Right lung (tissue), 5 donors: Measurements from ENCODE around the gene DBNL. TPM values are rescaled to one million over a fixed set of nuclear protein-coding genes. Genes with fewer than 3 reads are reported as not detected.

Experiments
- DNase-seq, 2 donors: peaks; one replicate each; pipeline ENCODE4 v3.0.0-alpha.2; 2013
- polyA plus RNA-seq, 5 donors: library from polyadenylated mRNA; unstranded; fragments of 120-200 nt; gene quantifications; one replicate each; pipeline versions ENCODE4 v1.2.1 to v1.2.3, GENCODE V29; 2013; ENCODE audit warnings: inconsistent platforms in 1 of 5, low replicate concordance in 1 of 5; ENCODE audit not compliant: insufficient read length in 5 of 5, insufficient read depth in 1 of 5

DBNL gene
- polyA plus RNA-seq, 5 donors = 53.5 to 89.2 (median 59.3) TPM

DNA sequence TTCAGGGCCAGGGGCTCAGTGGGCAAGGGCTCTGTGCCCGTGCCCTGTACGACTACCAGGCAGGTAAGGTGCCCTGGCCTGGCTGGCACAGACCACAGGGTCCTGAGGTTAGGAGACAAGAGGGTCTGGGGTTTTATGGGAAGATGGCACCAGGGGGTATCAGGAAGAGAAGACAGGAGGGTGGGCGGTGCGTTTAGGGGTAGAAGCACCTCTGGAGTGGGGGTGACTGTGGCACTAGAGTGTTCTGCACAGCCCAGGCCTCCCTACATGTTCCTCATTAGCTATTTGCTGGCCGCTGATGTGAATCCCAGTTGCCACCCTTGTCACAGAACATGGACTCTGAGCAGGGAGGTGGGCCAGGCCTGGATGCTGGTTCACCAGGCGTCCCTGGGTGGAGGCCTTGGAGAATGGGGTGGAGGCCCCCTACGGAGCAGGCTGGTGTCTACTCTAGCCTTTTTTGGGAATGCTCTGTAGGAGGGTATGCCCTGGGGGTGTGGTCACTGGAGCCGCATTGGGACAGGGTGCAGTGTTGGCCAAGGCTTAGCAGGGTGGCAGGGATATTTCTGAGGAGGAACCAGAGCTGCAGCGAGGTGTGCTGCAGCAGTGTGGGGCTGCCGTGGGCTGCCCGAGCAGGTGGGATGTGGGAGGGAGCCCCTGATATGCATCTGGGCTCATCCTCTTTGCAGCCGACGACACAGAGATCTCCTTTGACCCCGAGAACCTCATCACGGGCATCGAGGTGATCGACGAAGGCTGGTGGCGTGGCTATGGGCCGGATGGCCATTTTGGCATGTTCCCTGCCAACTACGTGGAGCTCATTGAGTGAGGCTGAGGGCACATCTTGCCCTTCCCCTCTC is 15.8 kb downstream of the DBNL start:
- no peak for DNase-seq

DNA sequence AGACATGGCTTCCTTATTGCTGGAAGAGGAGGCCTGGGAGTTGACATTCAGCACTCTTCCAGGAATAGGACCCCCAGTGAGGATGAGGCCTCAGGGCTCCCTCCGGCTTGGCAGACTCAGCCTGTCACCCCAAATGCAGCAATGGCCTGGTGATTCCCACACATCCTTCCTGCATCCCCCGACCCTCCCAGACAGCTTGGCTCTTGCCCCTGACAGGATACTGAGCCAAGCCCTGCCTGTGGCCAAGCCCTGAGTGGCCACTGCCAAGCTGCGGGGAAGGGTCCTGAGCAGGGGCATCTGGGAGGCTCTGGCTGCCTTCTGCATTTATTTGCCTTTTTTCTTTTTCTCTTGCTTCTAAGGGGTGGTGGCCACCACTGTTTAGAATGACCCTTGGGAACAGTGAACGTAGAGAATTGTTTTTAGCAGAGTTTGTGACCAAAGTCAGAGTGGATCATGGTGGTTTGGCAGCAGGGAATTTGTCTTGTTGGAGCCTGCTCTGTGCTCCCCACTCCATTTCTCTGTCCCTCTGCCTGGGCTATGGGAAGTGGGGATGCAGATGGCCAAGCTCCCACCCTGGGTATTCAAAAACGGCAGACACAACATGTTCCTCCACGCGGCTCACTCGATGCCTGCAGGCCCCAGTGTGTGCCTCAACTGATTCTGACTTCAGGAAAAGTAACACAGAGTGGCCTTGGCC is 16.6 kb downstream of the DBNL start:
- no peak for DNase-seq

DNA sequence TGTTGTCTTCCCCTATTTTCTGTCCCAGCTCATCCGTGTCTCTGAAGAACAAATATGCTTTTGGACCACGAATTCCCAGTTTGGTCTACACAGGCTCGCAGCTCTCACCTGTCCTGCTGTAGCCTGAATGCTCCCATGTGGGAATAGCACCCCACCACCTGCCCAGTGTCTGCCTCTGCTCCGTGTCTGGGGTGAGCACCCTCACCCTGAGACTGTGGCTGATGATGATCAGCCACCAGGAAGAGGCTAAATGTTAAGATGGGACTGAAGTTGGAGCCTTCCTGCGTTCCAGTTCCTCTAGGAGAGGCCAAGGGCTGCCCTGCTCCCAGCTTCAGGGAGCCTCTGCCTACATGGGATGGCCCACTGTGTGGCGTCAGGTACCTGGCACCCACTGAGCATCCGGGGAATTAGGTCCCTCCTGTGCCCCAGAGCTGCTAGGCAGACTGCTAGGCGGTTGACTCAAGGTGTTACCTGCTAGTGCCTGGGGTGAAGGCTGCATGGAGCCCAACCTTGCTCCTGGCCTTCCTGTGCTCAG is 17.2 kb downstream of the DBNL start:
- no peak for DNase-seq

DNA sequence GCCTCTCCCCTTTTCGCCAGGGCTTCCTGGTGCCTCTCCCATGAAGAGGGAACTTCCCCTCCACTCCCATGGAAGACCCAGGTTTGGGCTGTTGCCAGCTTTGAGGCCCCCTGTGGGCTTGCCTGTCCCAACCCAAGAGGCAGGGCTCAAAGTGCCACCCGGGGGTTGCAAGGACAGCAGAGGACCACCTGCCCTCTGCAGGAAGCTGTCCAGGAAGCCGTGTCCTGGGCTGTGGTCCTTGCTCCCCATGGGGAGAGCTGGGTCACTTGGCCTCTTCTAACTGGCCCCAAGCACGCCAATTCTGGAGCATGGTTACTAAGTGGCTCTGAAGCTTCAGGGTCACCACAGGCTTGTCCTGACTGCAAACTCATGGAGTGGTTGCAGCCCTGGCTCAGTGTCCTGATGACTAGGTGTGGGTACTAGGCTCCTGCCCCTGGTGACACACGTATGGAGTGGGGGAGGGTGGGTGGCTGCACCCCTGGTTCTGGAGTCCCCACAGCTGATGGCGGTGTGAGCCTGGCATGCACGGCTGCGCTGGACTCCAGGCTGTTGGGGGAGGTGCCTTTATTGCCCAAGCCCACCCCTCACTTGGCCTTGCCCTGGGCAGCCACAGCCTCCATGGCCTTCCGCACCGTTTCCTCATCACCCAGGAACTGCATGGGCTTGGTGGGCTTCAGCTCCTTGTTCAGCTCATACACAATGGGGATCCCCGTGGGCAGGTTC is 17.8 kb downstream of the DBNL start:
- DNase-seq = no peak

DNA sequence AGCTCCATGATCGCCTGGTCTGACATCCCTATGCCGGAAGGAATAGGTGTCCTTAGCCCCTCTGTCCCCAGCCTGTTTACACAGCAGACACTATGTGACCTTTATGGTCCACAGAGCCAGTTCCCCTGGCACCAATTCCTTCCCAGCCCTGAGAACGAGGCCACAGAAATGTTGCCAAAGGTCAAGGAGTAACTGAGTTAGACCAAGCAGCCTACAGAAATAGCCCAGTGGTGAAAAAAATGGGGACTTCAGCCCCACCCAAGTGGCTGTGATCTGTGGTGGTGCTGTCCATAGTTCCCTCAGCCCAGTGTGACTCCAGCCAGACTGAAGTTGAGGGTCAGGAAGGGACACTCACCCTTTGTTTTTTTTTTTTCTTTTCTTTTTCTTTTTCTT is 18.4 kb downstream of the DBNL start:
- DNase-seq = no peak

DNA sequence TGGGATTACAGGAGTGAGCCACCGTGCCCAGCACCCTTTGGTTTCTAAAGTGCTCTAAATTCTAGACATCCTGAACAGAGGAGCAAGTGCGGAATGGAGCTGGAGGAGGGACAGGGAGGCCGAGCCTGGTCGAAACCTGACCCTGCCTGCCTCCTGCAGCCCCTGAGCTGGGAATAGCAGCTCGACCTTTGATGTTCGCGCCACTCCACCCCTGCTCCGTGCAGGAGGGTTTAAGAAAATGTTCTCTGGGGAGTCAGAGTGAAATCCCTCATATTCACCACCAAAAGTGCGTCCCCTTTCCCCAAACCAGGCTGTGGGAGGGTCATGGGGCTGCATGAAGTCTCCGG is 19.0 kb downstream of the DBNL start:
- DNase-seq = no peak

DNA sequence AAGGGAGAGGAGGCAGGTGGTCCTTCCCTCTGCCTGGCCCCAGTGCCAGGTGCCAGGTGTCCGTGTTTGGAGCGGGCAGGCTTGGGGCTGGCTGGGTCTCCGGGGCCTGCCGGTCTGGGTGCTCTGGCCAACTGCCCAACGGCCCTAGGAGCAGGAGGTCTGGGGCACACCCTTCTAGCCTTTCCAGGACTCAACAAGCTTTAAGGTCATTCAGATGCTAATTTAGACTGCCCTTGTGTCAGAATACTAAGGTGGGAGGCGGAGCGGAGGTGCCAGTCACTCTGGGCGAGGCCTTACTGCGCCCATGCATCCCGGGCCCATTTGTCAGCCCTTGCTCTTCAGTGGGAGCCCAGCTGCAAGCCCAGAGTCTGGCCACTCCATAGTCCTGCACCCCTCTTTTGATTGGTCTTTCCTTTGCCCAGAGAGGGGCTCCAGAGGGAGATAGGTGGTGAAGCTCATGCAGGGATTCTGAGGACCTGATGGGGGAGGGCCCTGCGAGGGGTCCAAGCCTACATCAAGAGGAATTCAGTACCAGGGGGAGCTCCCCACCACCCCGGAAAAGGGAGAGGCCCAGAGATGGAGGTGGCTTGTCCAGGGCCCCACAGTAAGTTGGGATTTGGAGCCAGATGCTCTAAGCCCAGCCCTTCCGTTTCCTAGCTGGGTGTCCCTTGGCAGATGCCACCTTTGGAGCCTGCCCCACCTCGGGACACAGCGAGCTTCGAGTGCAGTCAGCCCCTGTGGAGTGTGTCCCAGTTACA is 19.6 kb downstream of the DBNL start:
- DNase-seq = no peak

DNA sequence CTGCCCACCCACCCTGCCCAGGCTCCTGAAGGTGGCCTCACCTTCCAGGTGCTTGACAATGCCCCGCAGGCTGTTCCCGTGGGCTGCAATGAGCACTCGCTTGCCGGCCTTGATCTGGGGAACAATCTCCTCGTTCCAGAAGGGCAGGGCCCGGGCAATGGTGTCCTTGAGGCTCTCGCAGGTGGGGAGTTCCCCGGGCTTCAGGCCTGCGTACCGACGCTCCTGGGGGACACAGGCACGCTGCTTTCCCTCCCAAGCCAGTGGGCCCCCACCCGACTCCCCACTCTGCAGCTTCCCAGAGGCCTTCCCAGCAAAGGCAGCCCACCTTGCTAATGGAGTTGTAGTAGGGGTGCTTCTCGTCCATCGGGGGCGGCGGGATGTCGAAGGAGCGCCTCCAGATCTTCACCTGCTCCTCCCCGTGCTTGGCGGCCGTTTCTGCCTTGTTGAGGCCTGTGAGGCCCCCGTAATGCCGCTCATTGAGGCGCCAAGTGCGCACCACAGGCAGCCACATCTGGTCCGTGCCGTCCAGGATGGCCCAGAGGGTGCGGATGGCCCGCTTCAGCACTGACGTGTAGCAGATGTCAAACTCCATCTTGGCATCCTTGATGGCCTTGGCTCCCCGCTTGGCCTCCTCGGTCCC is 20.4 kb downstream of the DBNL start:
- no peak for DNase-seq

DNA sequence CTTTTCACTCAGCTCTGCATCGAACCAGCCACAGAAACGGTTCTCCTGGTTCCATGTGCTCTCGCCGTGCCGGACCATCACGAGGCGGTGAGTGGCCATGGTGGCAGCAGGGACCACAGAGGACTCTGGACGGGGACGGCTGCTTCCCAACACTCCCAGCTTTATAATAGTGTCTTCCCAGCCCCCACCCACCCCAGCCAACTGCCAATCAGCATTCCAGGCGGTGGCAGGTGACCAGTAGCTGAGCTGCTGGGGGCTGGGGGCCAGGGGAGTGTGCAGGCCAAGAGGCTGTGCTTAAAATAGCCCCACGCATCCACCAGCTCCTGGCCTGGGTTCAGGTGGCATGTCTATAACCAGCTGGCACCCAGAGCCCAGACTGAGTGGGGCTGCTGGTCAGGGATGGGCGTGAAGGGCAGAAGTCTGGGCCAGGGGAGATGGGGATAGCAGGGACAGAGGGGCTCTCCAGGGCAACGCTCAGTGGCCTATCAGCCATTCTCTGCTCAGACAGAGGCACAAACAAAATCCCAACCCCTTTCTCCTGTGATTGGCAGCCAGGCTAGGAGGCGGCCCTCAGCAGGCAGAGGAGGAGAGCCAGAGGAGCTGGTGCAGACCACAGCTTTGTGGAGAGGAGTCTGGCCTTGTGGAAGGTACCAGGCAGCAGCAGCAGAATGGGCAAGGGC is 21.1 kb downstream of the DBNL start, which contains the start of gene PGAM2:
Gene PGAM2 (minus strand): TSS at position 137 of the 680 bp plus-strand sequence. CDS start 38 bp downstream, at position 99.
- DNase-seq = no peak

DNA sequence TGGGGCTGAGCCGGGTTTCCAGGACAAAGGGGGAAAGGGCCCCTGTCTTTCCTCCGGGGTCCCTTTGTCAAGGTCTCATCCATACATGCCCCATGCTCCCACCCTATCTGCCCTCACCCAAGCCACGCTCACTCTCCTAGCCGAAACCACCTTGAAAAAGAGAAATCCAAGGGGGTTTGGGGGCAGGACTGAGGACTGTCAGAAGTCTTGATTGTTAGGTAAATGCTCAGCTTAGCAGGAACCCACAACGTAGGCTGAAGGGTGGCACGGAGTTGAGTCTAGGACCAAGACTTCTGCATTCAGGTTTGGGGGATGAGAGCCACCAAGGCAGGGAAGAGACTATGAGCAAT is 21.6 kb downstream of the DBNL start:
- no peak for DNase-seq

DNA sequence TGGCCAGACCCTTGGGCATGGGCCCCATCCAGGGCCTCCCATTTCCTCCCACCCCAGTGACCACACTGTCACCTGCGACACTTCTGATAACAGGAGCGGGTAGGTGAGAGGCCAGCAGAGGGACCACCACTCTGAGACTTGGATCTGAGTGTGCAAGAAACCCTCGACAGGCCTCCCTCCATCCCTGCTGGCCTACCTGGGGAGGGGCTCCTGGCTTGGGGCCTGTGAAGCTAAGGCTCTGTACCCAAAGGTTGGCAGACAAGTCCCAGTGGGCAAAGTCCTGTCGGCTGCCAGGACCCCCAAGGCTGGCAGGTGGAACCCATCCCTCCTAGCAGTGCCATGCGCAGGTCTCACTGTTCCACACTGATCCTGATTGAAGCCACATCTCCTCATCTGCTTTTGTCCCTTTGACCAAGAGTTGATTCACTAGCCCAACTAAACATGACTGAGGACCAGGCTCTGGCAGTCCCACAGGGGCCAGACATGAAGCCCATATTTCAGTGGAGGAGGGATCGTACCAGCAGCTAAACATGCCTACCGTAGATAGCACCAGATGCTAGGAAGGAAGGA is 22.1 kb downstream of the DBNL start:
- DNase-seq = no peak

DNA sequence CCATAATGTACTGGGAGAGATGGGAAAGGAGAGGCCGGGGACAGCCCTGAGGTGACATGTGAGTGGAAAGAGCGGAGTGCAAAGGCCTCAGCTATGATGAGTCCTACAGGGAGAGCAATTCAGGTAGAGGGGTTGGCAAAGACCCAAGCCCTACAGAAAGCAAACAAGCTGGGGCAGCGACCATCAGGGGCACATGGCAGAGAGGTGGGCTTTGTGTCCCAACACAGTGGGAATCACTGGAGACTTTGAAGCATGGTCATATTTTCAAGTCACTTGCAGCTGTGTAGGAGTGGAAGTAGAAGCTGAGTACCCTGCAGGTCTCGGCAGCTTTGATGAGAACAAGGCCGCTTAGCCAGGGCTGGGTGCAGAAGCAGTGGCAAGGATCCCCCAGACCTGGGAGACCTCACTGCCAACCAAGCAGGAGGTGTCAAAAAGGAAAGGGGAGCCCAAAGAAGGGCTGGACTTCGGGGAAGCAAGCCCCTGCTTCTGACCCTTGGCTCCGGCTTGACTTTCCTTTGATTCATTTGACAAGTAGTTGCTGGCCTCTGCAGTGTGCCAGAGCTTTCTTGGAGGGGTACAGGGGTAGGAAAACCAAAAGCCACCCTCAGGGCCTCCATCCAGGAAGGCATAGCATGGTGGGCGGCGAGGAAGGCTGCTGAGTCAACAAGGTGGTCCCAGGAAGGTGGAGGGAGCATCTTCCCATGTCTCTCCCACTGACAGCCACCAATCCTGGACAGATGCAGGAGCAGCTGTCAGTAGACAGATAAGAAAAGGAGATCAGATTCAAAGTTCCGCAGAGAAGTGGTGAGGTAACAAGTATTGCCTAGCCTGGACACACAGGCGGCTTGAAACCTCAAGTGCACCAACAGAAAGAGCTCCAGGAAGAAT is 22.8 kb downstream of the DBNL start:
- no peak for DNase-seq

DNA sequence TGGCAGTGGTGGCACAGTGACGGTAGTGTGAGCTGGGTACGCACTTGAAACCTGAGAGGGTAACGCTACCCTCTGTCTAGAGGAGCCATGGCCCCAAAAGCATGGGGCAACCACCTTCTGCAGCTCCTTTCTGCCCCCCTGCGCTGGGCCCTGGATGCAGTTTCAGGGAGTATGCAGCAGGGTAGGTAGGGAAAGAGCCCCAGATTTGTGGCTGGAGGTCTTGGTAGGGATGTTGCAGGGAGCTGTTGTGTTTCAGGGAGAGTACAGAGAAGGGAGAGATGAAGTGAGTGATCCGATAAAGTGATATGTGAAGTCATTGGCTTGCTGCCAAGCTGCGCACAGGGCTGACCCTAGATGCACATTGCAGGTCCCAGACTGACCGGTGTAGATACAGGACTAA is 23.6 kb downstream of the DBNL start:
- DNase-seq = no peak

DNA sequence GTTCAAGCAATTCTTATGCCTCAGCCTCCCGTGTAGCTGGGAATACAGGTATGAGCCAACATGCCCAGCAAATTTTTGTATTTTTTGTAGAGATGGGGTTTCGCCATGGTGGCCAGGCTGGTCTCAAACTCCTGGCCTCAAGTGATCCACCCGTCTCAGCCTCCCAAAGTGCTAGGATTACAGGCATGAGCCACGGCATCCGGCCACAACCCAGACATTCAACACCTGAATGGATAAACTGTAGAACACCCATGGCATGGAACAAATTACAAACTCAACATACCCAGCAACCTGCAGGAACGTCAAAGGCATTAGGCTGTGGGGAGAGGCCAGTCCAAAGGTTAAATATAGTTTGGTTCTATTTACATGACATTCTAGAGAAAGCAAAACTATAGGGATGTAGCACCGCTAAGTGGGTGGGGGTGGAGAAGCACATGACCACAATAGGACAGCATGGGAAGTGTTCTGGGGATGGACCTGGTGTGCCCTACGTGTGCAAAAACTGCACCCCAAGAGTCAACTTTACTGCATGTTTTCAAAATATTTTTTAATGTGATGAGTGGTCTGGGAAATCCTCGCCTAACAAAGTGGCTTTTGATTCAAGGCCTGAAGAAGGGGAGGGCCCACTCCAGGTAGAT is 27.3 kb downstream of the DBNL start:
- no peak for DNase-seq

DNA sequence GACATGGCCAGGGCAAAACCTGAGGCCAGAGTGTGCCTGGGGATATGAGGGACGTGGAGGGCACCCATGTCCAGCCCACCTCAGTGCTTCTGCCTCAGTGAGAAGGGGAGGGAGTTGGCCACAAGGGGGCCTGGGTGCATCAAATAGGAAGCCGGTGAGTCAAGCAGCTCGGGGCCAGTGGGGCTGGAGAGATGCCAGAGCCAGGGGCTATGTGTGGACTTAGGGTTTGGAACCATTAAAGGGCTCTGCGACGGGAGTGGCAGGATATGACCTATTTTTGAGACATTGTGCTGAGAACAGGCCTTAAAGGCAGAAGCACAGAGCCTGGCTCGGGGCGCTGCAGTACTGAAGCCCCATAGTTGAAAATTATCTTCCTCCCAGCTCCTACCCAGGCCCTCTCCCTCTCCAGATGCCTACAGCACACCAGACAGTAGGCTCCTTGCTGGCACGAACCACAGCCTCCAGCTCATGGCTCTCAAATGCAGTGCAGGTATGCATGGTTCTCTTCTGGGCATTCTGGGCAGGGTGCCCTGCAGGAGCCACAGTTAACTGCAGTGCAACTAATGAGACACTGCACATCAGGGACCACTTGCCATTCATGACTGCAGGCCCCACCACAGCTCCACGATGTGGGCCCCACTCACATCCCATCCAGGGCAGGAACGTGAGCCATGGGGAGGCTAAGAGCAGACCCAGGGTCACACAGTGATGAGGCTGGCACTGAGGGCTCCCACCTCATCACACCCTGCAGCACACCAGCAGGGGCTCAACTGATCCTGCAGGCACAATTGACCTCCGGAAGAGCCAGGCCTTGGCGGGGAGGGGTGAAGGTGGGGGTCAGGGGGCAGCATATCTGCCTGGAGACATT is 28.1 kb downstream of the DBNL start:
- DNase-seq = peak in 1 of 2 donors; percentile 55

DNA sequence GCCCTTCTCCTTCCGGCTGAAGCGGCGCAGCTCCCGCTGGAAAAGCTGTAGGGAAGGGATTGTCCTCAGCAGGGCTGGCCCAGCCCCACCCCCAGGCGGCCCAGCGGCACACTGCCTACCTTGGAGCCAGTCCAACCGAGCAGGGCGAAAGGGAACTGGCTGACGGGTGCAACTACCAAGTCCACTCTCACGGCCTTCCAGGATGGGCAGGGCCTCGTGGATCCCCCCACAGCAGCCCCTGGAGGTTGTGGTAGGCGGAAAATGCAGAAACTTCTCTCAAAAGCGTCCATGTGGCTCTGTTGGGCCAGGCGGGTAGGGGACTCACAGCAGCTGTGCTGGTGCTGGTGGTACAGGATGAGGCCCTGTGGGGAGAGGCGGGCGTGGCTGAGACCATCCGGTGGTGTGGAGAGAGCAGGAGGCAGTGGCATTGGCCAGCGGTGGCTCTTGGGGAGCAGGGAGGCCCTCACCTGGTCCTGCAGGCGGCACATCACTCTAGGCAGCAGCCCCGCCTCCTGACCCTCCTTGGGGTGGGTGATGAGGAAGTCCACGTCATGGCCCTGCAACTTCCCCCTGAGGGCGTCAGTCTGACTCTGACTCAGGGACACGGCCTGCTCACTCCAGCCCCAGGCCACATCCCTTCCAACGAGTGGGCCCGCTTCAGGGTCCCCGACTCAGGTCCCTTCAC is 29.3 kb downstream of the DBNL start:
- no peak for DNase-seq

DNA sequence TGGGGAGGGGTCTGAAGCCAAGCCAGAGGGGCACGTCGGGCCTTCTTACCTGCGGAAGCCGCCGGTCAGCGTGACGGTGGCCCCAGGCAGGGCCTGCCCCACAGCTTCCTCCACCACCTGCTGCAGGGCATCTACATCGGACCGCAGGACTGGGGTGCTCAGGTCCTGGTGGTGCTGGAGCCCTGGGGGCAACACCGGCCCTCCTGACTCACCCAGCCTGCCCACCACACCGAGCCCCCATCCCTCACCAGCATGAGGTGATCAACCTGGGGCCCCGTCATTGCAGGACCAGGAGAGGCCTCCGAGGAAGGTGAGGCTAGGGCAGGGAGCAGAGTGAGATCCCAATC is 29.8 kb downstream of the DBNL start:
- DNase-seq = no peak
